Endometrium (tissue), 2 donors: ENCODE results near the gene TNFAIP8L1.

Experiments
- FAIRE-seq: peaks from 2 replicates; lab custom pipeline; 2012; peaks lifted over from hg19 to GRCh38; lab: Jason Lieb, UNC
- donor health status: control.
- donor health status: control.

The TNFAIP8L1 gene

GRCh38 chr19:4702764-4703163 is 63.4 kb downstream of the TNFAIP8L1 start:
- no peak for FAIRE-seq

DNA sequence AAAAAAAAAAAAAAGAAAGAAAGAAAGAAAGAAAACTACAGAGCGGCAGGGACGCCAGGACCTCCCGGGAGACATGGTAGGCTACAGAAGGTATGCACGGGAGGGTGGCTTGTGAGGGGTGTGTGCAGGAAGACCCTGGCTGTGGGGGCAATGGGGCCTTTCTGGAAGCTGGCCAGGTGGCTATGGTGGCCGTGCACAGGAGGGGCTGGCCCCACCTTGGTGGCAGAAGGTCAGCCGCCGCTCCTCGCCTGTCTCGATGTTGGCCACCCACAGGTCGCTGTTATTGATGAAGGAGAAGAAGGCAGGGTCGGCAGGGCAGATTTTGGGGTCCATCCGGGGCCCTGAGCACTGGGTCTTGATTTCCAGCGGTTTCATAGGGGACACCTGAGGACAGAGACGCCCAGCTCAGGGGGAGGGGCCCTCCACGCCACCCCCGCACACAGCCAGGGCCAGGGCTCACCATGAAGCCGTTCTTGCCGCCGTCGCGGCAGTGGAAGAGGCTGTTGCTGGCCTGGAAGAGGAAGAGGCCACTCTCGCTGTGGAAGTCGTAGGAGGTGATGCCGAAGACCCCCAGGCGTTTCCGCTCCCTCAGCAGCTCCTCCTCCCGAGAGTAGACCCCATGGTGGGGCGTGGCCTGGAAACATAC is 64.5 kb downstream of the TNFAIP8L1 start:
- no peak for FAIRE-seq

- no peak for FAIRE-seq
Measured at GRCh38 chr19:4704317-4704673, 65.0 kb downstream of the TNFAIP8L1 start.
